ENCODE data around the gene GADD45G. TPM values are rescaled to one million over a fixed set of nuclear protein-coding genes. Genes with fewer than 3 reads are reported as not detected.

The GADD45G gene
- total and polyA plus RNA-seq, 10 of the 15 experiments (the other 5 are each of a cell fraction or from before 2014, with no cell fraction given): 0.07 to 1.00 (median 0.29) TPM; not detected in 4

DNA sequence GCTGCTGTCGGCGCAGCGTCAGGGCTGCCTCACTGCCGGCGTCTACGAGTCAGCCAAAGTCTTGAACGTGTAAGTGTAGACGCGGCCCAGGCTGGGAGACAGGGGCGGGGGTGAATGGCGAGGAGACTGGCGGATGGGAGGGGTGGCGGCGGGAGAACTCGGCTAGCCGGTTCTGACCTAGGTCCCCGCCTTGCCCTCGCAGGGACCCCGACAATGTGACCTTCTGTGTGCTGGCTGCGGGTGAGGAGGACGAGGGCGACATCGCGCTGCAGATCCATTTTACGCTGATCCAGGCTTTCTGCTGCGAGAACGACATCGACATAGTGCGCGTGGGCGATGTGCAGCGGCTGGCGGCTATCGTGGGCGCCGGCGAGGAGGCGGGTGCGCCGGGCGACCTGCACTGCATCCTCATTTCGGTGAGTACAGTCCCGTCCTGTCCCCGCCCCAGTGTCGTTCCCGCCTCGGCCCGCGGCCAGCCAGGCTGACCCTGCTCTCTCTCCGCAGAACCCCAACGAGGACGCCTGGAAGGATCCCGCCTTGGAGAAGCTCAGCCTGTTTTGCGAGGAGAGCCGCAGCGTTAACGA is 745 bp downstream of the GADD45G start:
- 1% methylated on average over 57 of the region's 57 CpGs for WGBS (ENCODE audit: insufficient coverage, insufficient replicate concordance, low lambda C conversion rate, missing lambda C conversion rate)
- DNase-seq (ENCODE audit: low read depth, low spot score) (no peak), FAIRE-seq (no peak), ATAC-seq (peak; percentile 20)
- Histone ChIP-seq H3K9me3 (replicated peaks; ENCODE audit: control insufficient read depth, insufficient read depth, low read length) (no peaks in the 10 kb centered on the region), H3K27ac (ENCODE audit: control insufficient read depth, insufficient read depth) (no peak overlapping the region), H3K4me1 (ENCODE audit: control insufficient read depth, insufficient read depth, low read length) (peaks cover 25% of the 10 kb centered on the region), H2AFZ (ENCODE audit: control insufficient read depth, low read depth, low read length) (no peak overlapping the region; the same call in 1 of the 2 replicates), H4K20me1 (ENCODE audit: control insufficient read depth, insufficient read depth) (no peaks in the 10 kb centered on the region), H3K4me2 (ENCODE audit: control insufficient read depth, insufficient read depth) (peak overlapping the region; percentile 92), H3K36me3 (ENCODE audit: control insufficient read depth in 2 of 2, insufficient read depth in 2 of 2, low read length in 1 of 2) (no peaks in the 10 kb centered on the region), H3K27me3 (replicated peaks in 1 of 2; ENCODE audit: control insufficient read depth in 2 of 2, insufficient read depth in 2 of 2, low read length in 1 of 2) (peaks cover 7 to 16% of the 10 kb centered on the region in 2 experiments), H3K9ac (ENCODE audit: control insufficient read depth, insufficient read depth, low read length) (no peak overlapping the region), H3K4me3 (peak overlapping the region; percentile 59), H3K79me2 (ENCODE audit: control insufficient read depth, insufficient read depth, low read length) (no peaks in the 10 kb centered on the region)
- RAD21 ChIA-PET (ENCODE audit: unreplicated experiment): interaction anchor here (0.8 to 6.3 kb wide), 2 partner anchors 197 to 496 kb away, joined by 3 to 125 read pairs; no protein-coding TSS in a partner anchor
- CTCF ChIA-PET: interaction anchor here (1.0 to 10.1 kb wide), 3 partner anchors 22 to 496 kb away, joined by 3 to 282 read pairs (median 6); no protein-coding TSS in a partner anchor
- BruUV-seq (replicated peaks): no TSS peak
- intact Hi-C loops (cut with micrococcal nuclease; ENCODE audit: unreplicated experiment): loop anchor here (10.0 kb wide), 2 partner anchors 169 to 609 kb away; no protein-coding TSS in a partner anchor
- SMC1A ChIA-PET (ENCODE audit: uncharacterized antibody, unreplicated experiment): interaction anchor here (6.4 kb wide), 1 partner anchor 496 kb away, joined by 89 read pairs; no protein-coding TSS in a partner anchor
- POLR2A ChIA-PET: no interaction called here
- in situ Hi-C loops (cut with MboI): loop anchor here (10.0 kb wide), 1 partner anchor 309 kb away; no protein-coding TSS in a partner anchor
- TF ChIP-seq, protein P1, sequence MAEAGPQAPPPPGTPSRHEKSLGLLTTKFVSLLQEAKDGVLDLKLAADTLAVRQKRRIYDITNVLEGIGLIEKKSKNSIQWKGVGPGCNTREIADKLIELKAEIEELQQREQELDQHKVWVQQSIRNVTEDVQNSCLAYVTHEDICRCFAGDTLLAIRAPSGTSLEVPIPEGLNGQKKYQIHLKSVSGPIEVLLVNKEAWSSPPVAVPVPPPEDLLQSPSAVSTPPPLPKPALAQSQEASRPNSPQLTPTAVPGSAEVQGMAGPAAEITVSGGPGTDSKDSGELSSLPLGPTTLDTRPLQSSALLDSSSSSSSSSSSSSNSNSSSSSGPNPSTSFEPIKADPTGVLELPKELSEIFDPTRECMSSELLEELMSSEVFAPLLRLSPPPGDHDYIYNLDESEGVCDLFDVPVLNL (IDR thresholded peaks at IDR 0.05; ENCODE audit: low read depth, low read length): no peak
- TF ChIP-seq, protein P2, sequence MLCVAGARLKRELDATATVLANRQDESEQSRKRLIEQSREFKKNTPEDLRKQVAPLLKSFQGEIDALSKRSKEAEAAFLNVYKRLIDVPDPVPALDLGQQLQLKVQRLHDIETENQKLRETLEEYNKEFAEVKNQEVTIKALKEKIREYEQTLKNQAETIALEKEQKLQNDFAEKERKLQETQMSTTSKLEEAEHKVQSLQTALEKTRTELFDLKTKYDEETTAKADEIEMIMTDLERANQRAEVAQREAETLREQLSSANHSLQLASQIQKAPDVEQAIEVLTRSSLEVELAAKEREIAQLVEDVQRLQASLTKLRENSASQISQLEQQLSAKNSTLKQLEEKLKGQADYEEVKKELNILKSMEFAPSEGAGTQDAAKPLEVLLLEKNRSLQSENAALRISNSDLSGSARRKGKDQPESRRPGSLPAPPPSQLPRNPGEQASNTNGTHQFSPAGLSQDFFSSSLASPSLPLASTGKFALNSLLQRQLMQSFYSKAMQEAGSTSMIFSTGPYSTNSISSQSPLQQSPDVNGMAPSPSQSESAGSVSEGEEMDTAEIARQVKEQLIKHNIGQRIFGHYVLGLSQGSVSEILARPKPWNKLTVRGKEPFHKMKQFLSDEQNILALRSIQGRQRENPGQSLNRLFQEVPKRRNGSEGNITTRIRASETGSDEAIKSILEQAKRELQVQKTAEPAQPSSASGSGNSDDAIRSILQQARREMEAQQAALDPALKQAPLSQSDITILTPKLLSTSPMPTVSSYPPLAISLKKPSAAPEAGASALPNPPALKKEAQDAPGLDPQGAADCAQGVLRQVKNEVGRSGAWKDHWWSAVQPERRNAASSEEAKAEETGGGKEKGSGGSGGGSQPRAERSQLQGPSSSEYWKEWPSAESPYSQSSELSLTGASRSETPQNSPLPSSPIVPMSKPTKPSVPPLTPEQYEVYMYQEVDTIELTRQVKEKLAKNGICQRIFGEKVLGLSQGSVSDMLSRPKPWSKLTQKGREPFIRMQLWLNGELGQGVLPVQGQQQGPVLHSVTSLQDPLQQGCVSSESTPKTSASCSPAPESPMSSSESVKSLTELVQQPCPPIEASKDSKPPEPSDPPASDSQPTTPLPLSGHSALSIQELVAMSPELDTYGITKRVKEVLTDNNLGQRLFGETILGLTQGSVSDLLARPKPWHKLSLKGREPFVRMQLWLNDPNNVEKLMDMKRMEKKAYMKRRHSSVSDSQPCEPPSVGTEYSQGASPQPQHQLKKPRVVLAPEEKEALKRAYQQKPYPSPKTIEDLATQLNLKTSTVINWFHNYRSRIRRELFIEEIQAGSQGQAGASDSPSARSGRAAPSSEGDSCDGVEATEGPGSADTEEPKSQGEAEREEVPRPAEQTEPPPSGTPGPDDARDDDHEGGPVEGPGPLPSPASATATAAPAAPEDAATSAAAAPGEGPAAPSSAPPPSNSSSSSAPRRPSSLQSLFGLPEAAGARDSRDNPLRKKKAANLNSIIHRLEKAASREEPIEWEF (IDR thresholded peaks at IDR 0.05; ENCODE audit: insufficient replicate concordance, low read depth, low read length): no peak
- TF ChIP-seq, protein P3, sequence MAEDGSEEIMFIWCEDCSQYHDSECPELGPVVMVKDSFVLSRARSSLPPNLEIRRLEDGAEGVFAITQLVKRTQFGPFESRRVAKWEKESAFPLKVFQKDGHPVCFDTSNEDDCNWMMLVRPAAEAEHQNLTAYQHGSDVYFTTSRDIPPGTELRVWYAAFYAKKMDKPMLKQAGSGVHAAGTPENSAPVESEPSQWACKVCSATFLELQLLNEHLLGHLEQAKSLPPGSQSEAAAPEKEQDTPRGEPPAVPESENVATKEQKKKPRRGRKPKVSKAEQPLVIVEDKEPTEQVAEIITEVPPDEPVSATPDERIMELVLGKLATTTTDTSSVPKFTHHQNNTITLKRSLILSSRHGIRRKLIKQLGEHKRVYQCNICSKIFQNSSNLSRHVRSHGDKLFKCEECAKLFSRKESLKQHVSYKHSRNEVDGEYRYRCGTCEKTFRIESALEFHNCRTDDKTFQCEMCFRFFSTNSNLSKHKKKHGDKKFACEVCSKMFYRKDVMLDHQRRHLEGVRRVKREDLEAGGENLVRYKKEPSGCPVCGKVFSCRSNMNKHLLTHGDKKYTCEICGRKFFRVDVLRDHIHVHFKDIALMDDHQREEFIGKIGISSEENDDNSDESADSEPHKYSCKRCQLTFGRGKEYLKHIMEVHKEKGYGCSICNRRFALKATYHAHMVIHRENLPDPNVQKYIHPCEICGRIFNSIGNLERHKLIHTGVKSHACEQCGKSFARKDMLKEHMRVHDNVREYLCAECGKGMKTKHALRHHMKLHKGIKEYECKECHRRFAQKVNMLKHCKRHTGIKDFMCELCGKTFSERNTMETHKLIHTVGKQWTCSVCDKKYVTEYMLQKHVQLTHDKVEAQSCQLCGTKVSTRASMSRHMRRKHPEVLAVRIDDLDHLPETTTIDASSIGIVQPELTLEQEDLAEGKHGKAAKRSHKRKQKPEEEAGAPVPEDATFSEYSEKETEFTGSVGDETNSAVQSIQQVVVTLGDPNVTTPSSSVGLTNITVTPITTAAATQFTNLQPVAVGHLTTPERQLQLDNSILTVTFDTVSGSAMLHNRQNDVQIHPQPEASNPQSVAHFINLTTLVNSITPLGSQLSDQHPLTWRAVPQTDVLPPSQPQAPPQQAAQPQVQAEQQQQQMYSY (CRISPR knock-in tag; IDR thresholded peaks at IDR 0.05): no peak
- TF ChIP-seq, protein P4, sequence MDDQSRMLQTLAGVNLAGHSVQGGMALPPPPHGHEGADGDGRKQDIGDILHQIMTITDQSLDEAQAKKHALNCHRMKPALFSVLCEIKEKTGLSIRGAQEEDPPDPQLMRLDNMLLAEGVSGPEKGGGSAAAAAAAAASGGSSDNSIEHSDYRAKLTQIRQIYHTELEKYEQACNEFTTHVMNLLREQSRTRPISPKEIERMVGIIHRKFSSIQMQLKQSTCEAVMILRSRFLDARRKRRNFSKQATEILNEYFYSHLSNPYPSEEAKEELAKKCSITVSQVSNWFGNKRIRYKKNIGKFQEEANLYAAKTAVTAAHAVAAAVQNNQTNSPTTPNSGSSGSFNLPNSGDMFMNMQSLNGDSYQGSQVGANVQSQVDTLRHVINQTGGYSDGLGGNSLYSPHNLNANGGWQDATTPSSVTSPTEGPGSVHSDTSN (IDR thresholded peaks at IDR 0.05; ENCODE audit: insufficient replicate concordance, low read depth, low read length): no peak
- TF ChIP-seq, protein P5, sequence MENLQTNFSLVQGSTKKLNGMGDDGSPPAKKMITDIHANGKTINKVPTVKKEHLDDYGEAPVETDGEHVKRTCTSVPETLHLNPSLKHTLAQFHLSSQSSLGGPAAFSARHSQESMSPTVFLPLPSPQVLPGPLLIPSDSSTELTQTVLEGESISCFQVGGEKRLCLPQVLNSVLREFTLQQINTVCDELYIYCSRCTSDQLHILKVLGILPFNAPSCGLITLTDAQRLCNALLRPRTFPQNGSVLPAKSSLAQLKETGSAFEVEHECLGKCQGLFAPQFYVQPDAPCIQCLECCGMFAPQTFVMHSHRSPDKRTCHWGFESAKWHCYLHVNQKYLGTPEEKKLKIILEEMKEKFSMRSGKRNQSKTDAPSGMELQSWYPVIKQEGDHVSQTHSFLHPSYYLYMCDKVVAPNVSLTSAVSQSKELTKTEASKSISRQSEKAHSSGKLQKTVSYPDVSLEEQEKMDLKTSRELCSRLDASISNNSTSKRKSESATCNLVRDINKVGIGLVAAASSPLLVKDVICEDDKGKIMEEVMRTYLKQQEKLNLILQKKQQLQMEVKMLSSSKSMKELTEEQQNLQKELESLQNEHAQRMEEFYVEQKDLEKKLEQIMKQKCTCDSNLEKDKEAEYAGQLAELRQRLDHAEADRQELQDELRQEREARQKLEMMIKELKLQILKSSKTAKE (IDR thresholded peaks at IDR 0.05; ENCODE audit: low read depth, poor library complexity, severe bottlenecking): no peak
- TF ChIP-seq KLF5 (IDR thresholded peaks at IDR 0.05; ENCODE audit: partially characterized antibody) (no peak), EGR1 (IDR thresholded peaks at IDR 0.05; ENCODE audit: borderline replicate concordance in 1 of 2, low read depth in 2 of 2, low read length in 2 of 2) (peak in 1 of 2 experiments; percentile 80; a peak in 2 of 3 replicates)

Measured in GM12878 (cell line).